ENCODE results near the gene MMP24OS.

GRCh38 chr20:35293303-35294292, 15.7 kb upstream of the MMP24OS start:
- TF ChIP-seq, protein P1, sequence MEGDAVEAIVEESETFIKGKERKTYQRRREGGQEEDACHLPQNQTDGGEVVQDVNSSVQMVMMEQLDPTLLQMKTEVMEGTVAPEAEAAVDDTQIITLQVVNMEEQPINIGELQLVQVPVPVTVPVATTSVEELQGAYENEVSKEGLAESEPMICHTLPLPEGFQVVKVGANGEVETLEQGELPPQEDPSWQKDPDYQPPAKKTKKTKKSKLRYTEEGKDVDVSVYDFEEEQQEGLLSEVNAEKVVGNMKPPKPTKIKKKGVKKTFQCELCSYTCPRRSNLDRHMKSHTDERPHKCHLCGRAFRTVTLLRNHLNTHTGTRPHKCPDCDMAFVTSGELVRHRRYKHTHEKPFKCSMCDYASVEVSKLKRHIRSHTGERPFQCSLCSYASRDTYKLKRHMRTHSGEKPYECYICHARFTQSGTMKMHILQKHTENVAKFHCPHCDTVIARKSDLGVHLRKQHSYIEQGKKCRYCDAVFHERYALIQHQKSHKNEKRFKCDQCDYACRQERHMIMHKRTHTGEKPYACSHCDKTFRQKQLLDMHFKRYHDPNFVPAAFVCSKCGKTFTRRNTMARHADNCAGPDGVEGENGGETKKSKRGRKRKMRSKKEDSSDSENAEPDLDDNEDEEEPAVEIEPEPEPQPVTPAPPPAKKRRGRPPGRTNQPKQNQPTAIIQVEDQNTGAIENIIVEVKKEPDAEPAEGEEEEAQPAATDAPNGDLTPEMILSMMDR (conservative IDR thresholded peaks at IDR 0.05 in 1 of 2, IDR thresholded peaks at IDR 0.05 in 1 of 2; ENCODE audit: extremely low read depth in 1 of 2, insufficient read depth in 1 of 2, low read depth in 1 of 2, low read length in 2 of 2): no peak
- no peak for TF ChIP-seq EZH2 (IDR thresholded peaks at IDR 0.05; ENCODE audit: borderline replicate concordance, low read length)

Data from mammary epithelial cell (primary cell).